Esophagus mucosa (tissue), 1 donor: ENCODE results near the gene NEURL1. TPM values are rescaled to one million over a fixed set of nuclear protein-coding genes. Genes with fewer than 3 reads are reported as not detected.
A peak's percentile ranks its signal among the peaks of the same experiment; 100 is the strongest.

Experiments
- ATAC-seq: fragments of 200-7000 bp; cut with Tn5 transposase; one replicate; pipeline ENCODE4 v1.9.1; 2020
- total RNA-seq: library from RNA; stranded (reverse); gene quantifications from one replicate; pipeline ENCODE4 v1.2.4, GENCODE V29; 2023
- donor health status: DM: yes; HTN: yes; CAD: no.

The NEURL1 gene
- total RNA-seq, 1 donor from 2014 or later: 0.16 TPM

GRCh38 chr10:103547391-103547946 is 54.0 kb downstream of the NEURL1 start:
- no peak for ATAC-seq

GRCh38 chr10:103548006-103548405 is 54.5 kb downstream of the NEURL1 start:
- ATAC-seq: no peak

GRCh38 chr10:103548581-103549348 is 55.3 kb downstream of the NEURL1 start:
- ATAC-seq: no peak

GRCh38 chr10:103549349-103549685 is 55.8 kb downstream of the NEURL1 start:
- ATAC-seq: no peak

- no peak for ATAC-seq
Measured at GRCh38 chr10:103550229-103550628, 56.7 kb downstream of the NEURL1 start.

GRCh38 chr10:103551619-103552602 is 58.4 kb downstream of the NEURL1 start:
- no peak for ATAC-seq

- no peak for ATAC-seq
Measured at GRCh38 chr10:103552856-103553742, 59.6 kb downstream of the NEURL1 start.

- ATAC-seq: no peak
Measured at GRCh38 chr10:103553743-103554487, 60.4 kb downstream of the NEURL1 start.

- ATAC-seq: peak; percentile 59
Measured at GRCh38 chr10:103554488-103555324, 61.2 kb downstream of the NEURL1 start.

- ATAC-seq: no peak
Measured at GRCh38 chr10:103555325-103555649, 61.8 kb downstream of the NEURL1 start.

- no peak for ATAC-seq
Measured at GRCh38 chr10:103555712-103556111, 62.2 kb downstream of the NEURL1 start.

- no peak for ATAC-seq
Measured at GRCh38 chr10:103556383-103557007, 63.0 kb downstream of the NEURL1 start.

GRCh38 chr10:103557455-103557854 is 64.0 kb downstream of the NEURL1 start:
- no peak for ATAC-seq

GRCh38 chr10:103558911-103559310 is 65.4 kb downstream of the NEURL1 start:
- no peak for ATAC-seq

GRCh38 chr10:103559776-103560175 is 66.3 kb downstream of the NEURL1 start:
- ATAC-seq: no peak

- ATAC-seq: no peak
Measured at GRCh38 chr10:103560886-103561285, 67.4 kb downstream of the NEURL1 start.

GRCh38 chr10:103562383-103562782 is 68.9 kb downstream of the NEURL1 start:
- ATAC-seq: no peak

- ATAC-seq: no peak
Measured at GRCh38 chr10:103563231-103564115, 70.0 kb downstream of the NEURL1 start.

- no peak for ATAC-seq
Measured at GRCh38 chr10:103564116-103564501, 70.6 kb downstream of the NEURL1 start.
